Osteocyte (in vitro differentiated cells): ENCODE measurements around the gene GABRP. TPM values are rescaled to one million over a fixed set of nuclear protein-coding genes. Genes with fewer than 3 reads are reported as not detected.
"Not testable (repeated sequence)": the region's sequence is repeated elsewhere in the genome, so short reads cannot be mapped to it uniquely, and the experiment has no call there.

Source experiments
- DNase-seq: peaks from one replicate; pipeline ENCODE4 v3.0.0; 2021; ENCODE audit warnings: mixed read lengths; ENCODE audit not compliant: unreplicated experiment; ENCODE audit errors: extremely low spot score
- H3K27ac Mint-ChIP-seq: one replicate; pipeline ENCODE4 v1.8.0; 2021; ENCODE audit warnings: mild to moderate bottlenecking, mixed read lengths; ENCODE audit not compliant: unreplicated experiment
- H3K27me3 Mint-ChIP-seq: one replicate; pipeline ENCODE4 v1.8.0; 2021; ENCODE audit warnings: mixed read lengths; ENCODE audit not compliant: unreplicated experiment
- H3K36me3 Mint-ChIP-seq: one replicate; pipeline ENCODE4 v1.8.0; 2021; ENCODE audit warnings: mixed read lengths; ENCODE audit not compliant: unreplicated experiment
- H3K4me1 Mint-ChIP-seq: one replicate; pipeline ENCODE4 v1.8.0; 2021; ENCODE audit warnings: mixed read lengths; ENCODE audit not compliant: unreplicated experiment
- H3K4me3 Mint-ChIP-seq: one replicate; pipeline ENCODE4 v1.8.0; 2021; ENCODE audit warnings: mild to moderate bottlenecking, moderate library complexity, mixed read lengths; ENCODE audit not compliant: unreplicated experiment
- H3K9me3 Mint-ChIP-seq: one replicate; pipeline ENCODE4 v1.8.0; 2021; ENCODE audit warnings: mixed read lengths; ENCODE audit not compliant: unreplicated experiment
- total RNA-seq: library from RNA; stranded (reverse); gene quantifications from 2 replicates; pipeline ENCODE4 v1.2.1, GENCODE V29; 2021
- TF ChIP-seq, protein P1 (sequence below): fragments of 200-600 bp; sonication (generic); IDR thresholded peaks from 2 replicates; pipeline ENCODE4 v1.5.0; 2021; ENCODE audit warnings: antibody characterized with exemption, mild to moderate bottlenecking, moderate library complexity

GABRP gene
- total RNA-seq, 1 donor from 2014 or later: not detected

- no peak overlapping the region for H3K4me3 Mint-ChIP-seq
- H3K27ac Mint-ChIP-seq: no peak overlapping the region
- no peaks in the 10 kb centered on the region for H3K27me3 Mint-ChIP-seq
- peaks cover 42% of the 10 kb centered on the region for H3K4me1 Mint-ChIP-seq
- no peaks in the 10 kb centered on the region for H3K36me3 Mint-ChIP-seq
- TF ChIP-seq, protein P1, sequence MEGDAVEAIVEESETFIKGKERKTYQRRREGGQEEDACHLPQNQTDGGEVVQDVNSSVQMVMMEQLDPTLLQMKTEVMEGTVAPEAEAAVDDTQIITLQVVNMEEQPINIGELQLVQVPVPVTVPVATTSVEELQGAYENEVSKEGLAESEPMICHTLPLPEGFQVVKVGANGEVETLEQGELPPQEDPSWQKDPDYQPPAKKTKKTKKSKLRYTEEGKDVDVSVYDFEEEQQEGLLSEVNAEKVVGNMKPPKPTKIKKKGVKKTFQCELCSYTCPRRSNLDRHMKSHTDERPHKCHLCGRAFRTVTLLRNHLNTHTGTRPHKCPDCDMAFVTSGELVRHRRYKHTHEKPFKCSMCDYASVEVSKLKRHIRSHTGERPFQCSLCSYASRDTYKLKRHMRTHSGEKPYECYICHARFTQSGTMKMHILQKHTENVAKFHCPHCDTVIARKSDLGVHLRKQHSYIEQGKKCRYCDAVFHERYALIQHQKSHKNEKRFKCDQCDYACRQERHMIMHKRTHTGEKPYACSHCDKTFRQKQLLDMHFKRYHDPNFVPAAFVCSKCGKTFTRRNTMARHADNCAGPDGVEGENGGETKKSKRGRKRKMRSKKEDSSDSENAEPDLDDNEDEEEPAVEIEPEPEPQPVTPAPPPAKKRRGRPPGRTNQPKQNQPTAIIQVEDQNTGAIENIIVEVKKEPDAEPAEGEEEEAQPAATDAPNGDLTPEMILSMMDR: no peak
- no peaks in the 10 kb centered on the region for H3K9me3 Mint-ChIP-seq
- DNase-seq: no peak
These were observed 23.4 kb upstream of the GABRP start for GRCh38 chr5:170760113-170760512.

GRCh38 chr5:170761048-170761707, 22.3 kb upstream of the GABRP start:
- TF ChIP-seq, protein P1: no peak
- Mint-ChIP-seq H3K27me3 (no peaks in the 10 kb centered on the region), H3K36me3 (no peaks in the 10 kb centered on the region), H3K4me3 (no peak overlapping the region), H3K27ac (no peak overlapping the region), H3K9me3 (no peaks in the 10 kb centered on the region), H3K4me1 (peaks cover 33% of the 10 kb centered on the region)
- DNase-seq: no peak

- H3K4me3 Mint-ChIP-seq: no peak overlapping the region
- H3K4me1 Mint-ChIP-seq: peaks cover 28% of the 10 kb centered on the region
- no peak overlapping the region for H3K27ac Mint-ChIP-seq
- H3K36me3 Mint-ChIP-seq: no peaks in the 10 kb centered on the region
- no peaks in the 10 kb centered on the region for H3K27me3 Mint-ChIP-seq
- H3K9me3 Mint-ChIP-seq: no peaks in the 10 kb centered on the region
- TF ChIP-seq, protein P1: no peak
- no peak for DNase-seq
These were observed 21.8 kb upstream of the GABRP start for GRCh38 chr5:170761708-170762066.

- DNase-seq, H3K4me3 Mint-ChIP-seq, H3K27ac Mint-ChIP-seq, H3K27me3 Mint-ChIP-seq, H3K9me3 Mint-ChIP-seq, H3K36me3 Mint-ChIP-seq: not testable (repeated sequence)
- H3K4me1 Mint-ChIP-seq: peaks cover 22% of the 10 kb centered on the region
These were observed 21.2 kb upstream of the GABRP start for GRCh38 chr5:170762298-170762697.

DNA sequence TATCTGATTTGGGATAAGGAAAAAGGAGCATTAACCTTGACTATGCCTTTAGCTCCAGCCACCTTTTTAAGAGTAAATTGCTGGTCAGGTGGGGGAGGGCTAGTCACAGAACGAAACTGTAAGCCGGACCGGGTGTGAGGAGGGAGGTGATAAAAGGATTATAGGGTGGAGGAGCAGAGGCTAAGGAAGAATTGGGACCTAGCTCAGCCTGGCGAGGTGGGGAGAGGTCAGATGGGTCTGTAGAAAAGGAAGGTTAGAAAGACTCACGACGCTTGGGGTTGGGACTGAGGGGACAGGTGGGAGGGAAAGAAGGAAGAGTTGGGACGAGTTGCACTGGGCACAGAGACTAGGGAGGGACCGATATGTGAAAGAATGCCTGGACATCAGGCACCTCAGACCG, 17.7 kb upstream of the GABRP start:
- H3K4me3 Mint-ChIP-seq, H3K4me1 Mint-ChIP-seq, H3K27ac Mint-ChIP-seq, H3K36me3 Mint-ChIP-seq, H3K9me3 Mint-ChIP-seq, DNase-seq: not testable (repeated sequence)
- peaks cover 13% of the 10 kb centered on the region for H3K27me3 Mint-ChIP-seq

GRCh38 chr5:170769246-170769645, 14.3 kb upstream of the GABRP start:
- H3K4me3 Mint-ChIP-seq: no peak overlapping the region
- DNase-seq: no peak
- H3K27me3 Mint-ChIP-seq: peaks cover 17% of the 10 kb centered on the region
- TF ChIP-seq, protein P1: no peak
- H3K4me1 Mint-ChIP-seq: no peaks in the 10 kb centered on the region
- no peaks in the 10 kb centered on the region for H3K9me3 Mint-ChIP-seq
- no peak overlapping the region for H3K27ac Mint-ChIP-seq
- no peaks in the 10 kb centered on the region for H3K36me3 Mint-ChIP-seq
